GM18870 (cell line): ENCODE results near the gene POLA2.
"Not testable (repeated sequence)": the region's sequence is repeated elsewhere in the genome, so short reads cannot be mapped to it uniquely, and the experiment has no call there.

Experiments used
- ATAC-seq: cut with Tn5 transposase; IDR thresholded peaks from one replicate; pipeline ENCODE4 v1.9.1; 2021; ENCODE audit warnings: moderate library complexity; ENCODE audit not compliant: unreplicated experiment

Gene POLA2

GRCh38 chr11:65261591-65262380 is at the start of gene POLA2:
Gene POLA2 (plus strand): TSS chr11:65261962. CDS start chr11:65262293, 331 bp downstream.
- ATAC-seq, result peak; percentile 74

GRCh38 chr11:65212226-65212801 is 49.4 kb upstream of the POLA2 start:
- no peak for ATAC-seq

GRCh38 chr11:65213322-65214211 is 48.2 kb upstream of the POLA2 start:
- ATAC-seq, result no peak

- ATAC-seq, result no peak
Measured at GRCh38 chr11:65214212-65214845, 47.4 kb upstream of the POLA2 start.

- ATAC-seq, result no peak
Measured at GRCh38 chr11:65215441-65216076, 46.2 kb upstream of the POLA2 start.

GRCh38 chr11:65216830-65217229 is 44.9 kb upstream of the POLA2 start:
- ATAC-seq, result no peak

GRCh38 chr11:65217441-65218423 is 44.0 kb upstream of the POLA2 start:
- ATAC-seq, result no peak

- ATAC-seq, result no peak
Measured at GRCh38 chr11:65218446-65218845, 43.3 kb upstream of the POLA2 start.

GRCh38 chr11:65219930-65220213 is 41.9 kb upstream of the POLA2 start:
- ATAC-seq, result no peak

- no peak for ATAC-seq
Measured at GRCh38 chr11:65221026-65221425, 40.7 kb upstream of the POLA2 start.

- no peak for ATAC-seq
Measured at GRCh38 chr11:65223011-65223410, 38.8 kb upstream of the POLA2 start.

GRCh38 chr11:65224930-65225278 is 36.9 kb upstream of the POLA2 start:
- no peak for ATAC-seq

- ATAC-seq, result no peak
Measured at GRCh38 chr11:65225279-65226102, 36.3 kb upstream of the POLA2 start.

- no peak for ATAC-seq
Measured at GRCh38 chr11:65226103-65226442, 35.7 kb upstream of the POLA2 start.

GRCh38 chr11:65227879-65228278 is 33.9 kb upstream of the POLA2 start:
- no peak for ATAC-seq

- no peak for ATAC-seq
Measured at GRCh38 chr11:65236194-65237059, 25.3 kb upstream of the POLA2 start.

GRCh38 chr11:65238302-65238701 is 23.5 kb upstream of the POLA2 start:
- ATAC-seq, result not testable (repeated sequence)

GRCh38 chr11:65241134-65241533 is 20.6 kb upstream of the POLA2 start:
- no peak for ATAC-seq
